Pancreas (tissue), 10 donors: ENCODE measurements around the gene HOMER3. TPM values are rescaled to one million over a fixed set of nuclear protein-coding genes. Genes with fewer than 3 reads are reported as not detected.
A peak's percentile ranks its signal among the peaks of the same experiment; 100 is the strongest.

Experiments used
- ATAC-seq, 4 donors: fragments of 200-7000 bp; cut with Tn5 transposase; one replicate each; pipeline versions ENCODE4 v1.8.0 to v1.9.1; 2020; ENCODE audit warnings: mild to moderate bottlenecking in 4 of 4, moderate library complexity in 4 of 4
- DNase-seq, 6 donors: peaks; one replicate each; pipeline ENCODE4 v3.0.0-alpha.2; 2020
- FAIRE-seq: peaks from 2 replicates; lab custom pipeline; 2012; peaks lifted over from hg19 to GRCh38; lab: Jason Lieb, UNC
- H3K27ac ChIP-seq, 4 donors: fragments of 200-600 bp; sonication (generic); 1 replicate in 3 of 4; 2 replicates in 1 of 4; pipeline versions ENCODE4 v1.5.0 to v1.8.0; 2020
- H3K27me3 ChIP-seq, 4 donors: fragments of 200-600 bp; one replicate each; pipeline ENCODE4 v1.8.0; 2021
- H3K36me3 ChIP-seq, 3 donors: fragments of 200-600 bp; sonication (generic) in 1 of 3; one replicate each; pipeline versions ENCODE4 v1.5.0 to v1.8.0; 2020 to 2021
- H3K4me1 ChIP-seq, 3 donors: fragments of 200-600 bp; one replicate each; pipeline ENCODE4 v1.8.0; 2021
- H3K4me3 ChIP-seq, 4 donors: fragments of 200-600 bp; sonication (generic) in 2 of 4; one replicate each; pipeline versions ENCODE4 v1.5.0 to v1.8.0; 2020 to 2021
- H3K9me3 ChIP-seq, 4 donors: fragments of 200-600 bp; one replicate each; pipeline ENCODE4 v1.8.0; 2021
- CTCF ChIP-seq, 4 donors: fragments of 200-600 bp; sonication (generic) in 3 of 4; IDR thresholded peaks; one replicate each; pipeline versions ENCODE4 v1.5.0 to v1.8.0; 2021; ENCODE audit warnings: antibody characterized with exemption in 4 of 4
- WGBS, 2 donors: extraction: QIAGEN DNeasy Blood & Tissue Kit; methylation state at CpG; one replicate each; pipeline ENCODE4 v1.1.7; 2013; 5-methylcytosine and 5-hydroxymethylcytosine counted together
- intact Hi-C, 3 donors: fragments of 100-400 bp; cut with DNase I; formaldehyde crosslinking; loops; one replicate each; pipeline versions ENCODE4 v1.11.1 to v1.14.2; 2022
- polyA plus RNA-seq, 2 donors: library from polyadenylated mRNA; stranded (reverse); fragments of 200-250 nt; gene quantifications; one replicate each; pipeline ENCODE4 v1.2.3, GENCODE V29; 2013
- total RNA-seq, 6 donors: library from RNA; stranded (reverse); fragmentation: NEBNext Ultra II Directional in 4 of 6; extraction: Animal tissue kit (Norgen Biotek cat#: 25700) in 4 of 6; gene quantifications; one replicate each; pipeline versions ENCODE4 v1.2.1 to v1.2.4, GENCODE V29; 2021 to 2023
- donor health status: healthy with polysubstance abuse.
- donor health status: DM: no; HTN: no; CAD: no; lungs with moderate emphysema.
- donor health status: DM: no; HTN: no; CAD: no.
- donor health status: control.
- donor health status: control.
- donor health status: Bipolar disorder and iron deficiency.
- donor health status: DM: yes; HTN: yes; CAD: no.
- donor health status: DM: no; HTN: no; CAD: no.
- donor health status: DM: no; HTN: no; CAD: no.
- donor health status: DM: yes; HTN: yes; CAD: no.

The HOMER3 gene
- total and polyA plus RNA-seq, 8 donors = 3.7 to 24.8 (median 6.0) TPM

GRCh38 chr19:18967358-18968146 is 26.5 kb upstream of the HOMER3 start:
- WGBS, 2 donors = 53% methylated on average over 11 of the region's 11 CpGs
- intact Hi-C loops = no loop called here
- no peak for TF ChIP-seq CTCF (IDR thresholded peaks at IDR 0.05)
- no peaks in the 10 kb centered on the region for H3K36me3 ChIP-seq
- H3K9me3 ChIP-seq = no peaks in the 10 kb centered on the region
- H3K4me3 ChIP-seq = no peak overlapping the region
- H3K27ac ChIP-seq = peak overlapping the region in 2 of 4 donors; percentile 62 to 63
- ATAC-seq = peak in 3 of 4 donors; percentile 14 to 70 (median 67)
- no peaks in the 10 kb centered on the region for H3K27me3 ChIP-seq
- FAIRE-seq = no peak
- peaks cover 0 to 4% (median 0%) of the 10 kb centered on the region in 3 donors for H3K4me1 ChIP-seq
- DNase-seq = peak in 2 of 6 donors; percentile 10 to 56

- ATAC-seq (peak in 1 of 4 donors; percentile 18), DNase-seq (no peak), FAIRE-seq (no peak)
- intact Hi-C loops = no loop called here
- WGBS, 2 donors = 62 to 80% methylated on average over 4 of the region's 4 CpGs
- no peaks in the 10 kb centered on the region for H3K9me3 ChIP-seq
- H3K27ac ChIP-seq = peak overlapping the region in 1 of 4 donors; percentile 63
- no peak overlapping the region for H3K4me3 ChIP-seq
- no peaks in the 10 kb centered on the region for H3K4me1 ChIP-seq
- H3K27me3 ChIP-seq = no peaks in the 10 kb centered on the region
- TF ChIP-seq CTCF (IDR thresholded peaks at IDR 0.05) = no peak
- no peaks in the 10 kb centered on the region for H3K36me3 ChIP-seq
These were observed 25.3 kb upstream of the HOMER3 start for GRCh38 chr19:18966307-18966706.

- no peak for FAIRE-seq
These were observed 23.1 kb upstream of the HOMER3 start for GRCh38 chr19:18964121-18964520.

GRCh38 chr19:18961767-18962620 is 21.0 kb upstream of the HOMER3 start:
- WGBS, 2 donors = 21 to 24% methylated on average over 23 to 26 of the region's 26 CpGs
- Histone ChIP-seq H3K27ac (no peak overlapping the region), H3K4me1 (no peaks in the 10 kb centered on the region), H3K9me3 (no peaks in the 10 kb centered on the region), H3K4me3 (no peak overlapping the region), H3K36me3 (no peaks in the 10 kb centered on the region), H3K27me3 (no peaks in the 10 kb centered on the region)
- no peak for TF ChIP-seq CTCF (IDR thresholded peaks at IDR 0.05)
- intact Hi-C loops = no loop called here
- ATAC-seq (peak in 1 of 4 donors; percentile 22), DNase-seq (no peak), FAIRE-seq (no peak)

More at GRCh38 chr19:18964121-18964520, 23.1 kb upstream of the HOMER3 start:
- DNase-seq = no peak
- no peak for TF ChIP-seq CTCF (IDR thresholded peaks at IDR 0.05)
- H3K9me3 ChIP-seq = no peaks in the 10 kb centered on the region
- H3K4me1 ChIP-seq = no peaks in the 10 kb centered on the region
- no peak for ATAC-seq
- no peaks in the 10 kb centered on the region for H3K27me3 ChIP-seq
- H3K27ac ChIP-seq = no peak overlapping the region
- intact Hi-C loops = no loop called here
- H3K36me3 ChIP-seq = no peaks in the 10 kb centered on the region
- H3K4me3 ChIP-seq = no peak overlapping the region
- WGBS, 2 donors = 81 to 87% methylated on average over 9 of the region's 9 CpGs
